Small intestine (tissue), 7 donors: ENCODE data around the gene CHI3L2. TPM values are rescaled to one million over a fixed set of nuclear protein-coding genes. Genes with fewer than 3 reads are reported as not detected.

Experiments
- DNase-seq, 2 donors: peaks; one replicate each; pipeline versions ENCODE4 v3.0.0 to v3.0.0-alpha.2; 2013
- FAIRE-seq: peaks from 2 replicates; lab custom pipeline; 2012; peaks lifted over from hg19 to GRCh38; lab: Jason Lieb, UNC
- H3K27ac ChIP-seq, 3 donors: one replicate each; pipeline ENCODE4 v1.5.1; 2013; ENCODE audit warnings: low read length in 2 of 3, mild to moderate bottlenecking in 2 of 3, control low read depth in 1 of 3, inconsistent platforms in 1 of 3, low read depth in 1 of 3, moderate library complexity in 1 of 3
- H3K27me3 ChIP-seq, 3 donors: one replicate each; pipeline ENCODE4 v1.6.1; 2013; ENCODE audit warnings: low read length in 3 of 3, inconsistent platforms in 1 of 3; ENCODE audit not compliant: control insufficient read depth in 3 of 3, insufficient read depth in 3 of 3
- H3K36me3 ChIP-seq, 3 donors: one replicate each; pipeline ENCODE4 v1.6.1; 2013; ENCODE audit warnings: low read length in 3 of 3, inconsistent platforms in 1 of 3, low read depth in 1 of 3, mild to moderate bottlenecking in 1 of 3, moderate library complexity in 1 of 3; ENCODE audit not compliant: control insufficient read depth in 3 of 3, insufficient read depth in 2 of 3
- H3K4me1 ChIP-seq, 3 donors: one replicate each; pipeline ENCODE4 v1.6.1; 2013; ENCODE audit warnings: low read length in 2 of 3, inconsistent platforms in 1 of 3, low read depth in 1 of 3, mild to moderate bottlenecking in 1 of 3, moderate library complexity in 1 of 3; ENCODE audit not compliant: control insufficient read depth in 3 of 3, insufficient read depth in 2 of 3
- H3K4me3 ChIP-seq, 3 donors: one replicate each; pipeline ENCODE4 v1.5.1; 2013; ENCODE audit warnings: low read length in 3 of 3, control low read depth in 1 of 3, inconsistent platforms in 1 of 3, low read depth in 1 of 3, mild to moderate bottlenecking in 1 of 3, moderate library complexity in 1 of 3
- H3K9me3 ChIP-seq, 2 donors: one replicate each; pipeline ENCODE4 v1.6.1; 2013; ENCODE audit warnings: low read depth in 1 of 2, low read length in 1 of 2; ENCODE audit not compliant: control insufficient read depth in 2 of 2, insufficient read depth in 1 of 2
- WGBS, 3 donors: extraction: QIAGEN DNeasy Blood & Tissue Kit; methylation state at CpG; one replicate each; pipeline ENCODE4 v1.1.7; 2013; 5-methylcytosine and 5-hydroxymethylcytosine counted together
- polyA plus RNA-seq, 4 donors: library from polyadenylated mRNA; stranded (reverse) in 3 of 4; unstranded in 1 of 4; fragments of 200-250 nt in 3 of 4; fragments of 120-200 nt in 1 of 4; gene quantifications; one replicate each; pipeline versions ENCODE4 v1.2.1 to v1.2.3, GENCODE V29; 2013
- donor health status: healthy with polysubstance abuse.
- donor health status: control.
- donor health status: control.
- donor health status: Bipolar disorder and iron deficiency.
- donor health status: healthy.

Gene CHI3L2
- polyA plus RNA-seq, 4 donors: 1.1 to 4.7 (median 1.9) TPM

GRCh38 chr1:111269825-111270406 lies 42.4 kb downstream of the CHI3L2 start:
- Histone ChIP-seq H3K4me3 (no peak overlapping the region), H3K9me3 (peaks cover 0 to 6% of the 10 kb centered on the region in 2 donors), H3K27ac (no peak overlapping the region), H3K27me3 (peaks cover 5 to 41% (median 21%) of the 10 kb centered on the region in 3 donors), H3K4me1 (no peaks in the 10 kb centered on the region), H3K36me3 (no peaks in the 10 kb centered on the region)
- FAIRE-seq (no peak), DNase-seq (no peak)
- WGBS, 3 donors: 76 to 91% (median 86%) methylated on average over 4 of the region's 4 CpGs

GRCh38 chr1:111270771-111271463 lies 43.4 kb downstream of the CHI3L2 start:
- Histone ChIP-seq H3K36me3 (no peaks in the 10 kb centered on the region), H3K9me3 (peaks cover 0 to 6% of the 10 kb centered on the region in 2 donors), H3K27ac (no peak overlapping the region), H3K27me3 (peaks cover 5 to 41% (median 21%) of the 10 kb centered on the region in 3 donors), H3K4me1 (no peaks in the 10 kb centered on the region), H3K4me3 (no peak overlapping the region)
- 6 to 26% (median 19%) methylated on average over 39 to 40 of the region's 40 CpGs for WGBS, 3 donors
- no peak for DNase-seq
- FAIRE-seq: no peak

GRCh38 chr1:111271464-111271801 lies 43.9 kb downstream of the CHI3L2 start:
- Histone ChIP-seq H3K9me3 (peaks cover 0 to 6% of the 10 kb centered on the region in 2 donors), H3K27me3 (peaks cover 5 to 41% (median 21%) of the 10 kb centered on the region in 3 donors), H3K4me1 (no peaks in the 10 kb centered on the region), H3K36me3 (no peaks in the 10 kb centered on the region), H3K4me3 (no peak overlapping the region), H3K27ac (no peak overlapping the region)
- DNase-seq: no peak
- FAIRE-seq: no peak
- WGBS, 3 donors: 19 to 33% (median 26%) methylated on average over 16 of the region's 16 CpGs

DNA sequence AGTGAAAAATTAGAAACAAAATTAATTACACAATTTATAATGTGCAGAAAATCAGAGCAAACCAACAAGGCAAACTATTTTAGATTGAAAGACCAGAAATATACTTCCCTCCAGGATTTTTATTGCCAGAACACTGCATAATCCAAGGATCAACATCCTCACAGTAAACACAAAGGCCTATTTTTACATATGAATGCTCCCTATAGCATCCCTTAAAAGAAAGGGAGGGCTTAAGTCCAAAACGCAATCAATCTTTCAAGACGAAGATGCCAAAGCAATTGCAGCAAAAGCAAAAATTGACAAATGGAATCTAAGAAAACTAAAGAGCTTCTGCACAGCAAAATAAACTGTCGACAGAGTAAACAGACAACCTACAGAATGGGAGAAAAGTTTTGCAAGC lies 44.6 kb downstream of the CHI3L2 start:
- no peaks in the 10 kb centered on the region for H3K4me1 ChIP-seq
- WGBS, 3 donors: 56 to 70% (median 63%) methylated on average over 3 of the region's 3 CpGs
- H3K27ac ChIP-seq: no peak overlapping the region
- no peaks in the 10 kb centered on the region for H3K36me3 ChIP-seq
- H3K27me3 ChIP-seq: peaks cover 5 to 36% (median 21%) of the 10 kb centered on the region in 3 donors
- FAIRE-seq (no peak), DNase-seq (no peak)
- H3K4me3 ChIP-seq: no peak overlapping the region
- peaks cover 0 to 6% of the 10 kb centered on the region in 2 donors for H3K9me3 ChIP-seq

GRCh38 chr1:111274653-111275052 lies 47.1 kb downstream of the CHI3L2 start:
- Histone ChIP-seq H3K27ac (no peak overlapping the region), H3K36me3 (no peaks in the 10 kb centered on the region), H3K27me3 (peaks cover 5 to 22% (median 18%) of the 10 kb centered on the region in 3 donors), H3K4me1 (no peaks in the 10 kb centered on the region), H3K4me3 (no peak overlapping the region), H3K9me3 (peaks cover 3 to 6% of the 10 kb centered on the region in 2 donors)
- DNase-seq (no peak), FAIRE-seq (no peak)
- 58 to 69% (median 67%) methylated on average over 4 of the region's 4 CpGs for WGBS, 3 donors

DNA sequence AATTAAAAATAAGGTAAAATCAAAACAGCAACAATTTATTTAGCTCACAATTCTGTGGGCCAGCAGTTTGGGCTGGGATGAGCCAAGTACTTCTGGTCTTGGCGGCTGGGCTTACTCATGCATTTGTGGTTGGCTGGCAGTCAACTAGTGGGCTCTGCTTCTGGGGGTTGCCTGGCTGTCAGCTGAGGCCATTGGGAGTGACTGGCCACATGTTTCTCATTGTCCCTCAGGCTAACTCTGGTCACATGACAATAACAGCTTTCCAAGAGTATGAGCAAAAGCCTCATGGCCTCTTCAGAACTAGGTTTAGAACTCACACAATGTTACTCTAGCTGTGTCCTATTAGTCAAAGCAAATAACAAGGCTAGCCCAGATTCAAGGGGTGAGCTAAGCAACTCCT lies 47.6 kb downstream of the CHI3L2 start:
- peaks cover 5 to 19% (median 17%) of the 10 kb centered on the region in 3 donors for H3K27me3 ChIP-seq
- no peaks in the 10 kb centered on the region for H3K36me3 ChIP-seq
- no peak for FAIRE-seq
- H3K4me3 ChIP-seq: no peak overlapping the region
- WGBS, 3 donors: 47 to 72% (median 68%) methylated on average over 1 of the region's 1 CpG
- DNase-seq: no peak
- H3K9me3 ChIP-seq: peaks cover 3 to 6% of the 10 kb centered on the region in 2 donors
- no peak overlapping the region for H3K27ac ChIP-seq
- H3K4me1 ChIP-seq: no peaks in the 10 kb centered on the region

DNA sequence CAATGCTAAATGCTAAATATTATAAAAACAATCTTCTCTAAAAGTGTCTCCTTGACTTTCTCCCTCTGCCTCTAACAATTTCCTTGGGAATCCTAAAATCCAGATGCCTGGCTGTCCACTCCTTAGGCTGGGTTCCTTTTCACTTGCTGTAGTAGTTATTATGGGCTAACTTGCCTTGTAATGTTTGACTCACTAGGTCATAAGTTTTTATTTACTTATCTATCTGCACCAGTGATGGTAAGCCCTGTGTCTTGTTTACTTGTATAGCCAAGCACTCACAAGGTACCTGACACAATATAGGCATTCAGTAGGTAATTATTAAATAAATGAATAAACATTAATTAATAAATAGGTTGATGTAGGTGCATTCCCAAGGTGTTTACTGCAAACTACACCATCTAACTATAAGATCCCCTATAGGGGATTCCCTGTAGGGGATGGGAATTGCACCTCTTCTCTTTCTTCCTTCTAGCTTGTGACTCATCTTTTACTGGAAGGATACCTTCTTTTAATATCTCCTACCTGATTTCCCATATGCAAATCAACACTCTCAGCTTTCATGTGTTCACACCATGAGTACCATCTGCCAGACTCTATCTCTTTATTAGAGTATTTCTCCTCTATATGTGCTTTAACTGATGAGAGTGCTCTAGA lies 48.4 kb downstream of the CHI3L2 start:
- Histone ChIP-seq H3K27me3 (peaks cover 5 to 11% (median 9%) of the 10 kb centered on the region in 3 donors), H3K4me1 (no peaks in the 10 kb centered on the region), H3K27ac (no peak overlapping the region), H3K9me3 (peaks cover under 1 to 3% of the 10 kb centered on the region in 2 donors), H3K36me3 (no peaks in the 10 kb centered on the region), H3K4me3 (no peak overlapping the region)
- no peak for FAIRE-seq
- no peak for DNase-seq

GRCh38 chr1:111279144-111279543 lies 51.6 kb downstream of the CHI3L2 start:
- H3K9me3 ChIP-seq: peaks cover 0 to 3% of the 10 kb centered on the region in 2 donors
- DNase-seq (no peak), FAIRE-seq (no peak)
- H3K4me1 ChIP-seq: no peaks in the 10 kb centered on the region
- WGBS, 3 donors: 61 to 76% (median 64%) methylated on average over 4 of the region's 4 CpGs
- H3K27ac ChIP-seq: no peak overlapping the region
- H3K4me3 ChIP-seq: no peak overlapping the region
- H3K36me3 ChIP-seq: no peaks in the 10 kb centered on the region
- H3K27me3 ChIP-seq: no peaks in the 10 kb centered on the region
